Keratinocyte (primary cell): ENCODE results near the gene PER1. TPM values are rescaled to one million over a fixed set of nuclear protein-coding genes. Genes with fewer than 3 reads are reported as not detected.

ENCODE experiments used
- DNase-seq: peaks from one replicate; pipeline ENCODE4 v3.0.0-alpha.2; 2011; ENCODE audit warnings: low read depth, missing footprints, low spot score
- FAIRE-seq: peaks from 2 replicates; lab custom pipeline; 2011; peaks lifted over from hg19 to GRCh38; lab: Jason Lieb, UNC
- H2AFZ ChIP-seq: 2 replicates; pipeline ENCODE4 v1.6.0; 2012; ENCODE audit warnings: low read length, control low read depth, inconsistent platforms; ENCODE audit not compliant: control insufficient read depth
- H3K27ac ChIP-seq: 2 replicates; pipeline ENCODE4 v1.5.1; 2011; ENCODE audit warnings: low read length; ENCODE audit not compliant: control insufficient read depth, insufficient read depth
- H3K27me3 ChIP-seq: 3 replicates; pipeline ENCODE4 v1.6.0; 2011; ENCODE audit warnings: low read length; ENCODE audit not compliant: control insufficient read depth, insufficient read depth; ENCODE audit errors: extremely low read depth
- H3K36me3 ChIP-seq, 2 experiments: 2 replicates in 1 of 2; 3 replicates in 1 of 2; pipeline ENCODE4 v1.5.1; 2011; ENCODE audit warnings: low read length in 2 of 2, mild to moderate bottlenecking in 1 of 2; ENCODE audit not compliant: control insufficient read depth in 2 of 2, insufficient read depth in 2 of 2; ENCODE audit errors: extremely low read depth in 1 of 2
- H3K4me1 ChIP-seq: 3 replicates; pipeline ENCODE4 v1.5.1; 2011; ENCODE audit warnings: low read length; ENCODE audit not compliant: control insufficient read depth, insufficient read depth; ENCODE audit errors: extremely low read depth
- H3K4me2 ChIP-seq: 3 replicates; pipeline ENCODE4 v1.6.0; 2011; ENCODE audit warnings: low read depth, low read length; ENCODE audit not compliant: control insufficient read depth, insufficient read depth; ENCODE audit errors: extremely low read depth
- H3K4me3 ChIP-seq, 3 experiments: fragments of 200-600 bp in 1 of 3; sonication (generic) in 1 of 3; 2 replicates in 2 of 3; 3 replicates in 1 of 3; pipeline ENCODE4 v1.5.1; 2011 to 2016; ENCODE audit warnings: low read length in 3 of 3, mild to moderate bottlenecking in 3 of 3, control low read depth in 2 of 3, inconsistent platforms in 1 of 3, low read depth in 1 of 3, mixed read lengths in 1 of 3, mixed run types in 1 of 3, moderate library complexity in 1 of 3; ENCODE audit not compliant: control insufficient read depth in 2 of 3, insufficient read depth in 2 of 3; ENCODE audit errors: extremely low read depth in 1 of 3
- H3K79me2 ChIP-seq: 2 replicates; pipeline ENCODE4 v1.6.0; 2012; ENCODE audit warnings: low read length; ENCODE audit not compliant: control insufficient read depth, insufficient read depth
- H3K9ac ChIP-seq: 3 replicates; pipeline ENCODE4 v1.6.0; 2011; ENCODE audit warnings: low read length; ENCODE audit not compliant: control insufficient read depth, insufficient read depth; ENCODE audit errors: extremely low read depth
- H3K9me1 ChIP-seq: 3 replicates; pipeline ENCODE4 v1.6.0; 2011; ENCODE audit warnings: low read length; ENCODE audit not compliant: control insufficient read depth, insufficient read depth; ENCODE audit errors: extremely low read depth
- H3K9me3 ChIP-seq: 2 replicates; pipeline ENCODE4 v1.5.1; 2012; ENCODE audit warnings: low read depth, low read length; ENCODE audit not compliant: control insufficient read depth
- H4K20me1 ChIP-seq: 3 replicates; pipeline ENCODE4 v1.6.0; 2011; ENCODE audit warnings: low read length; ENCODE audit not compliant: control insufficient read depth, insufficient read depth; ENCODE audit errors: extremely low read depth
- CTCF ChIP-seq, 3 experiments: IDR thresholded peaks in 1 of 3; conservative IDR thresholded peaks in 1 of 3; optimal IDR thresholded peaks in 1 of 3; 2 replicates in 2 of 3; 3 replicates in 1 of 3; pipeline versions ENCODE3 to v1.5.1; 2011; ENCODE audit warnings: low read length in 3 of 3, mild to moderate bottlenecking in 3 of 3, moderate library complexity in 2 of 3, control low read depth in 1 of 3, inconsistent platforms in 1 of 3; ENCODE audit not compliant: insufficient read depth in 2 of 3; ENCODE audit errors: extremely low read depth in 1 of 3
- EZH2 ChIP-seq: IDR thresholded peaks from one replicate; pipeline ENCODE4 v1.6.1; 2012; ENCODE audit warnings: inconsistent platforms, mild to moderate bottlenecking, low read length, moderate library complexity
- dilution Hi-C: fragments of 300-500 bp; cut with MboI; formaldehyde crosslinking; loops from one replicate; pipeline ENCODE4 v1.7.0; 2020; ENCODE audit warnings: low sequenced_read_pairs; ENCODE audit not compliant: extremely low pct_ligation_motif_present
- polyA plus RNA-seq, 5 experiments: library from polyadenylated mRNA; depleted of rRNA in 3 of 5; stranded (reverse) in 3 of 5; stranded (forward) in 1 of 5; unstranded in 1 of 5; fragments of >200 nt; gene quantifications; 1 replicate in 1 of 5; 2 replicates in 3 of 5; 3 replicates in 1 of 5; pipeline versions ENCODE4 v1.2.1 to v1.2.3, GENCODE V29; 2011 to 2012; ENCODE audit warnings: missing spikeins in 2 of 5, low read depth in 1 of 5, low replicate concordance in 1 of 5

Gene PER1
- polyA plus RNA-seq, 1 donor (not counting 4 experiments of a cell fraction or from before 2014, with no cell fraction given): 15.1 TPM

DNA sequence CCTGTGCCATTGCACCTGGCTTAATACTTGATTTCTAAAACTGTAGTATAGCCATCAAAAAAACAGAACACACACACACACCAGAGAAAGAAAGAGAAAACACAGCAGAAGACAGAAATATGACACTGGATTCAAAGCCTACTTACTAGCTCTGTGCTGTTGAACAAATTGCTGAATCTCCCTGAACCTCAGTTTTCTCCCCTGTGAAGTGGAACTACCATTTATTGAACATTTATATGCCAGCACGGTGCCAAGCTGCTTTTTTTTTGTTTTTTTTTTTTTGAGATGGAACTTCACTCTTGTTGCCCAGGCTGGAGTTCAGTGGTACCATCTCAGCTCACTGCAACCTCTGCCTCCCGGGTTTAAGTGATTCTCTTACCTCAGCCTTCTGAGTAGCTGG lies 51.4 kb downstream of the PER1 start:
- no peak for DNase-seq
- H3K79me2 ChIP-seq: no peaks in the 10 kb centered on the region
- no peaks in the 10 kb centered on the region for H3K9me1 ChIP-seq
- dilution Hi-C loops: no loop called here
- H4K20me1 ChIP-seq: no peaks in the 10 kb centered on the region
- H3K27me3 ChIP-seq: no peaks in the 10 kb centered on the region
- no peak overlapping the region for H3K4me3 ChIP-seq
- peaks cover 16% of the 10 kb centered on the region for H3K4me1 ChIP-seq
- no peak overlapping the region for H3K27ac ChIP-seq
- H3K36me3 ChIP-seq: no peaks in the 10 kb centered on the region
- no peak overlapping the region for H3K9ac ChIP-seq
- H2AFZ ChIP-seq: no peak overlapping the region
- no peaks in the 10 kb centered on the region for H3K9me3 ChIP-seq
- FAIRE-seq: no peak
- TF ChIP-seq CTCF (optimal IDR thresholded peaks at IDR 0.05 in 1 of 3, IDR thresholded peaks at IDR 0.05 in 1 of 3, conservative IDR thresholded peaks at IDR 0.05 in 1 of 3; ENCODE audit: extremely low read depth in 1 of 3, insufficient read depth in 2 of 3, low read length in 3 of 3): no peak
- no peak for TF ChIP-seq EZH2
- no peak overlapping the region for H3K4me2 ChIP-seq

- Histone ChIP-seq H3K9ac (no peak overlapping the region), H3K27me3 (no peaks in the 10 kb centered on the region), H3K9me3 (no peaks in the 10 kb centered on the region), H3K27ac (no peak overlapping the region), H3K4me3 (no peak overlapping the region), H3K36me3 (no peaks in the 10 kb centered on the region), H3K4me2 (no peak overlapping the region), H3K9me1 (no peaks in the 10 kb centered on the region), H4K20me1 (no peaks in the 10 kb centered on the region), H3K4me1 (peaks cover 12% of the 10 kb centered on the region), H3K79me2 (no peaks in the 10 kb centered on the region), H2AFZ (no peak overlapping the region)
- no peak for FAIRE-seq
- TF ChIP-seq CTCF (optimal IDR thresholded peaks at IDR 0.05 in 1 of 3, IDR thresholded peaks at IDR 0.05 in 1 of 3, conservative IDR thresholded peaks at IDR 0.05 in 1 of 3; ENCODE audit: extremely low read depth in 1 of 3, insufficient read depth in 2 of 3, low read length in 3 of 3) (no peak), EZH2 (no peak)
- no peak for DNase-seq
- dilution Hi-C loops: no loop called here
Observed at GRCh38 chr17:8100111-8100510, 52.1 kb downstream of the PER1 start.
